HL-60/S4 (cell line): Measurements from ENCODE around the gene CARHSP1.
"Not testable (repeated sequence)": the region's sequence is repeated elsewhere in the genome, so short reads cannot be mapped to it uniquely, and the experiment has no call there.

Experiments used
- in situ Hi-C: fragments of 300-500 bp; cut with MboI; formaldehyde crosslinking; loops from 2 replicates; pipeline ENCODE4 v1.14.3; 2022; ENCODE audit warnings: low sequenced_read_pairs

CARHSP1 gene

GRCh38 chr16:8874388-8874787 is 5.6 kb upstream of the CARHSP1 start:
- in situ Hi-C loops = no loop called here

- in situ Hi-C loops = not testable (repeated sequence)
Observed at GRCh38 chr16:8873866-8874195, 5.0 kb upstream of the CARHSP1 start.

GRCh38 chr16:8872967-8873865 is 4.4 kb upstream of the CARHSP1 start:
- in situ Hi-C loops = no loop called here

GRCh38 chr16:8872071-8872470 is 3.3 kb upstream of the CARHSP1 start:
- in situ Hi-C loops = no loop called here

GRCh38 chr16:8869988-8870241 is 1.1 kb upstream of the CARHSP1 start:
- in situ Hi-C loops = not testable (repeated sequence)

GRCh38 chr16:8869212-8869987 is 594 bp upstream of the CARHSP1 start:
- in situ Hi-C loops = no loop called here

GRCh38 chr16:8867932-8868415 is 832 bp downstream of the CARHSP1 start:
- in situ Hi-C loops = no loop called here

GRCh38 chr16:8867216-8867931 is 1.4 kb downstream of the CARHSP1 start:
- in situ Hi-C loops = no loop called here

GRCh38 chr16:8866884-8867215 is 2.0 kb downstream of the CARHSP1 start:
- in situ Hi-C loops = no loop called here

GRCh38 chr16:8866118-8866883 is 2.5 kb downstream of the CARHSP1 start:
- in situ Hi-C loops = no loop called here

GRCh38 chr16:8865145-8865882 is 3.5 kb downstream of the CARHSP1 start:
- in situ Hi-C loops = no loop called here

GRCh38 chr16:8864480-8865110 is 4.2 kb downstream of the CARHSP1 start:
- in situ Hi-C loops = no loop called here

GRCh38 chr16:8863594-8864424 is 5.0 kb downstream of the CARHSP1 start:
- in situ Hi-C loops = no loop called here

- in situ Hi-C loops = no loop called here
Observed at GRCh38 chr16:8862309-8863130, 6.3 kb downstream of the CARHSP1 start.

GRCh38 chr16:8861563-8862308 is 7.1 kb downstream of the CARHSP1 start:
- in situ Hi-C loops = no loop called here

GRCh38 chr16:8859913-8860881 is 8.6 kb downstream of the CARHSP1 start:
- in situ Hi-C loops = no loop called here
